C1 segment of cervical spinal cord (tissue), 14 donors: ENCODE data around the gene SLAIN2.
A peak's percentile ranks its signal among the peaks of the same experiment; 100 is the strongest.
"Not testable (repeated sequence)": the region's sequence is repeated elsewhere in the genome, so short reads cannot be mapped to it uniquely, and the experiment has no call there.

Source experiments
- DNase-seq, 14 donors: peaks; one replicate each; lab custom pipeline; 2025; lab: John Stamatoyannopoulos, UW

The SLAIN2 gene

GRCh38 chr4:48439988-48440387, 98.7 kb downstream of the SLAIN2 start:
- peak in 7 of 14 donors; percentile 2 to 49 (median 27) for DNase-seq

- not testable (repeated sequence) for DNase-seq
Observed at GRCh38 chr4:48440914-48441313, 99.6 kb downstream of the SLAIN2 start.

- DNase-seq: no peak
Observed at GRCh38 chr4:48445704-48446103, 104.4 kb downstream of the SLAIN2 start.

GRCh38 chr4:48446642-48447041, 105.3 kb downstream of the SLAIN2 start:
- no peak for DNase-seq

GRCh38 chr4:48449151-48449550, 107.8 kb downstream of the SLAIN2 start:
- no peak for DNase-seq

GRCh38 chr4:48450740-48451139, 109.4 kb downstream of the SLAIN2 start:
- DNase-seq: no peak

- not testable (repeated sequence) for DNase-seq
Observed at GRCh38 chr4:48451656-48452055, 110.3 kb downstream of the SLAIN2 start.

- DNase-seq: no peak
Observed at GRCh38 chr4:48454591-48454990, 113.3 kb downstream of the SLAIN2 start.

- no peak for DNase-seq
Observed at GRCh38 chr4:48461000-48461399, 119.7 kb downstream of the SLAIN2 start.

GRCh38 chr4:48462363-48462762, 121.0 kb downstream of the SLAIN2 start:
- DNase-seq: no peak

GRCh38 chr4:48467442-48467841, 126.1 kb downstream of the SLAIN2 start:
- no peak for DNase-seq

GRCh38 chr4:48467891-48468290, 126.6 kb downstream of the SLAIN2 start:
- DNase-seq: no peak

GRCh38 chr4:48470137-48470536, 128.8 kb downstream of the SLAIN2 start:
- no peak for DNase-seq

GRCh38 chr4:48470570-48470969, 129.2 kb downstream of the SLAIN2 start:
- no peak for DNase-seq

GRCh38 chr4:48472794-48473193, 131.5 kb downstream of the SLAIN2 start:
- no peak for DNase-seq

GRCh38 chr4:48475770-48476169, 134.4 kb downstream of the SLAIN2 start:
- no peak for DNase-seq
